PC-9 (cell line): ENCODE measurements around the gene DEXI. TPM values are rescaled to one million over a fixed set of nuclear protein-coding genes. Genes with fewer than 3 reads are reported as not detected.

Source experiments
- BruUV-seq: library from RNA; stranded (reverse); fragments of 400-500 nt; replicated peaks from 2 replicates; lab custom pipeline; 2021; lab: Mats Ljungman, UMichigan
- CTCF ChIA-PET: fragments of 300-600 bp; sonication (Branson Sonifier 250); formaldehyde crosslinking; loops from one replicate; lab custom pipeline; 2022; ENCODE audit warnings: antibody characterized with exemption; lab: Charles Lee
- POLR2A ChIA-PET: fragments of 300-600 bp; sonication (Branson Sonifier 250); formaldehyde crosslinking; loops from one replicate; lab custom pipeline; 2022; ENCODE audit warnings: antibody characterized with exemption; ENCODE audit not compliant: unreplicated experiment; lab: Charles Lee
- DNase-seq, 2 experiments: peaks; one replicate each; pipeline versions ENCODE4 v3.0.0 to v3.0.0-alpha.2; 2015 to 2022; ENCODE audit warnings: mixed read lengths in 1 of 2
- H2AFZ ChIP-seq: fragments of 200-600 bp; sonication (generic); 2 replicates; pipeline ENCODE4 v1.8.1; 2017; ENCODE audit warnings: antibody characterized with exemption
- H3F3A ChIP-seq: fragments of 200-600 bp; sonication (generic); 2 replicates; pipeline ENCODE4 v1.8.1; 2017; ENCODE audit warnings: antibody characterized with exemption, mild to moderate bottlenecking, low read depth; ENCODE audit not compliant: insufficient read depth
- H3K27ac ChIP-seq: fragments of 200-600 bp; sonication (generic); 2 replicates; pipeline ENCODE4 v1.6.1; 2016; ENCODE audit warnings: mixed run types
- H3K27me3 ChIP-seq: fragments of 200-600 bp; sonication (generic); 2 replicates; pipeline ENCODE4 v1.6.1; 2016; ENCODE audit warnings: low read depth, mixed run types; ENCODE audit not compliant: insufficient read depth
- H3K36me3 ChIP-seq: fragments of 200-600 bp; sonication (generic); 2 replicates; pipeline ENCODE4 v1.6.1; 2016; ENCODE audit warnings: low read depth, mixed run types
- H3K4me1 ChIP-seq: fragments of 200-600 bp; sonication (generic); replicated peaks from 2 replicates; pipeline ENCODE4 v1.6.1; 2016; ENCODE audit warnings: mixed run types; ENCODE audit not compliant: insufficient read depth
- H3K4me2 ChIP-seq: fragments of 200-600 bp; sonication (generic); 2 replicates; pipeline ENCODE4 v1.6.1; 2017; ENCODE audit warnings: mixed run types
- H3K4me3 ChIP-seq: fragments of 200-600 bp; sonication (generic); 2 replicates; pipeline ENCODE4 v1.6.1; 2016; ENCODE audit warnings: mixed run types
- H3K79me2 ChIP-seq: fragments of 200-600 bp; sonication (generic); 2 replicates; pipeline ENCODE4 v1.6.1; 2017; ENCODE audit warnings: low read depth, mixed run types
- H3K9me2 ChIP-seq: fragments of 200-600 bp; sonication (generic); 2 replicates; pipeline ENCODE4 v1.8.1; 2017; ENCODE audit warnings: mild to moderate bottlenecking; ENCODE audit not compliant: insufficient read depth
- H3K9me3 ChIP-seq: fragments of 200-600 bp; sonication (generic); 2 replicates; pipeline ENCODE4 v1.8.1; 2016; ENCODE audit warnings: low read depth; ENCODE audit not compliant: insufficient read depth
- H4K20me1 ChIP-seq: fragments of 200-600 bp; sonication (generic); 2 replicates; pipeline ENCODE4 v1.8.1; 2017; ENCODE audit not compliant: insufficient read depth
- CTCF ChIP-seq: fragments of 200-600 bp; sonication (generic); conservative IDR thresholded peaks from 2 replicates; pipeline ENCODE4 v1.6.1; 2017; ENCODE audit warnings: mixed run types, antibody characterized with exemption, mild to moderate bottlenecking, moderate library complexity
- EZH2 ChIP-seq: fragments of 200-600 bp; sonication (generic); IDR thresholded peaks from 2 replicates; pipeline ENCODE4 v1.8.0; 2017; ENCODE audit warnings: antibody characterized with exemption, low read depth
- intact Hi-C: fragments of 100-400 bp; cut with micrococcal nuclease; formaldehyde crosslinking; loops from one replicate; pipeline ENCODE4 v1.10.0; 2022; ENCODE audit not compliant: unreplicated experiment
- total RNA-seq: library from RNA; stranded (reverse); gene quantifications from 2 replicates; pipeline ENCODE4 v1.2.3, GENCODE V29; 2021

Gene DEXI
- total RNA-seq, 1 experiment from 2014 or later, result 33.1 TPM

- no peaks in the 10 kb centered on the region for H3K9me2 ChIP-seq
- H3K27ac ChIP-seq, result no peak overlapping the region
- peaks cover 27% of the 10 kb centered on the region; the same call in 1 of the 2 replicates for H4K20me1 ChIP-seq
- H3K4me2 ChIP-seq, result no peak overlapping the region
- no peaks in the 10 kb centered on the region for H3K9me3 ChIP-seq
- H3K27me3 ChIP-seq, result no peaks in the 10 kb centered on the region
- no peak for TF ChIP-seq CTCF
- TF ChIP-seq EZH2, result no peak
- ChIA-PET POLR2A (no interaction called here), CTCF (no interaction called here)
- H3K36me3 ChIP-seq, result peaks cover under 1% of the 10 kb centered on the region; the same call in 1 of the 2 replicates
- no peaks in the 10 kb centered on the region for H3K4me1 ChIP-seq
- no peak for DNase-seq
- H3K79me2 ChIP-seq, result peaks cover 14% of the 10 kb centered on the region; the same call in 1 of the 2 replicates
- H3F3A ChIP-seq, result no peaks in the 10 kb centered on the region
- no TSS peak for BruUV-seq
- no peak overlapping the region for H3K4me3 ChIP-seq
- no peak overlapping the region for H2AFZ ChIP-seq
- intact Hi-C loops, result no loop called here
Measured at GRCh38 chr16:10933865-10934264, 8.4 kb downstream of the DEXI start.

- H3K9me3 ChIP-seq, result no peaks in the 10 kb centered on the region
- no peak overlapping the region for H3K27ac ChIP-seq
- H3K27me3 ChIP-seq, result no peaks in the 10 kb centered on the region
- BruUV-seq, result no TSS peak
- H3K9me2 ChIP-seq, result no peaks in the 10 kb centered on the region
- intact Hi-C loops, result no loop called here
- TF ChIP-seq CTCF (no peak), EZH2 (no peak)
- no peak overlapping the region for H3K4me3 ChIP-seq
- no peaks in the 10 kb centered on the region for H3F3A ChIP-seq
- peaks cover 23% of the 10 kb centered on the region; the same call in 1 of the 2 replicates for H4K20me1 ChIP-seq
- H3K36me3 ChIP-seq, result no peaks in the 10 kb centered on the region
- ChIA-PET POLR2A (interaction anchor here (0.7 kb wide), 1 partner anchor 9 kb away, joined by 3 read pairs; the partner anchor contains the start of gene DEXI), CTCF (no interaction called here)
- no peak for DNase-seq
- 0 out of 2 replicates have a peak, but pooled peaks cover 9% of the 10 kb centered on the region for H3K79me2 ChIP-seq
- H3K4me2 ChIP-seq, result no peak overlapping the region
- no peak overlapping the region for H2AFZ ChIP-seq
- no peaks in the 10 kb centered on the region for H3K4me1 ChIP-seq
Measured at GRCh38 chr16:10932959-10933710, 9.1 kb downstream of the DEXI start.

- CTCF ChIA-PET, result interaction anchor here (0.6 to 1.0 kb wide), 2 partner anchors 13 to 100 kb away, joined by 3 to 7 read pairs; no protein-coding TSS in a partner anchor
- POLR2A ChIA-PET, result no interaction called here
- Histone ChIP-seq H3K27me3 (no peaks in the 10 kb centered on the region), H3K4me2 (no peak overlapping the region), H3K27ac (no peak overlapping the region), H3K4me1 (no peaks in the 10 kb centered on the region), H4K20me1 (peaks cover 23% of the 10 kb centered on the region; the same call in 1 of the 2 replicates), H3K9me3 (no peaks in the 10 kb centered on the region), H3K36me3 (peaks cover 3% of the 10 kb centered on the region; the same call in 1 of the 2 replicates), H3K79me2 (0 out of 2 replicates have a peak, but pooled peaks cover 9% of the 10 kb centered on the region), H3K9me2 (no peaks in the 10 kb centered on the region), H2AFZ (no peak overlapping the region), H3F3A (no peaks in the 10 kb centered on the region), H3K4me3 (no peak overlapping the region)
- BruUV-seq, result no TSS peak
- no peak for DNase-seq
- TF ChIP-seq CTCF, result no peak
- TF ChIP-seq EZH2, result no peak
- intact Hi-C loops, result no loop called here
Measured at GRCh38 chr16:10931977-10932632, 10.2 kb downstream of the DEXI start.
